HS-5 (cell line): ENCODE data around the gene YLPM1.

Experiments used
- DNase-seq: peaks from one replicate; pipeline ENCODE4 v3.0.0-alpha.2; 2012; ENCODE audit warnings: low read depth

Gene YLPM1

DNA sequence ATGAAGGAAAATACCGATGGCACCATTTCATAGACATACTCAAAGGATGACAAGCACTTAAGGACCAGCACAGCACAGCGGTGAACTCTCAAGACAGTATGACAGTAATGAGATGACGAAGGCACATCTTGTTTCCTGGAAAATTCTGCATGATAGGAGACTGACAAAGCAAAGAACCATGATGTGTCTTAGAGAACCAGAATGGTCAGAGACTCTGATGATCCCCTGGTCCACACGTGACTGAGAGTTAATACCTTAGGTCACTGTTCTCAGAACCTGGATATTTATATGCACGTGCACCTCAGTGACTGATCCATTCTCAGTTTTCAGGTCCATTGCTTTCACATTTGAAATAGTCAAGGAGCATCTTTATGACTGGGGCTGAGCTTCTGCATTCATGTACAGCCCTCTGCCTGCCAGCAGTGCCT lies 77.5 kb downstream of the YLPM1 start:
- DNase-seq, result no peak

DNA sequence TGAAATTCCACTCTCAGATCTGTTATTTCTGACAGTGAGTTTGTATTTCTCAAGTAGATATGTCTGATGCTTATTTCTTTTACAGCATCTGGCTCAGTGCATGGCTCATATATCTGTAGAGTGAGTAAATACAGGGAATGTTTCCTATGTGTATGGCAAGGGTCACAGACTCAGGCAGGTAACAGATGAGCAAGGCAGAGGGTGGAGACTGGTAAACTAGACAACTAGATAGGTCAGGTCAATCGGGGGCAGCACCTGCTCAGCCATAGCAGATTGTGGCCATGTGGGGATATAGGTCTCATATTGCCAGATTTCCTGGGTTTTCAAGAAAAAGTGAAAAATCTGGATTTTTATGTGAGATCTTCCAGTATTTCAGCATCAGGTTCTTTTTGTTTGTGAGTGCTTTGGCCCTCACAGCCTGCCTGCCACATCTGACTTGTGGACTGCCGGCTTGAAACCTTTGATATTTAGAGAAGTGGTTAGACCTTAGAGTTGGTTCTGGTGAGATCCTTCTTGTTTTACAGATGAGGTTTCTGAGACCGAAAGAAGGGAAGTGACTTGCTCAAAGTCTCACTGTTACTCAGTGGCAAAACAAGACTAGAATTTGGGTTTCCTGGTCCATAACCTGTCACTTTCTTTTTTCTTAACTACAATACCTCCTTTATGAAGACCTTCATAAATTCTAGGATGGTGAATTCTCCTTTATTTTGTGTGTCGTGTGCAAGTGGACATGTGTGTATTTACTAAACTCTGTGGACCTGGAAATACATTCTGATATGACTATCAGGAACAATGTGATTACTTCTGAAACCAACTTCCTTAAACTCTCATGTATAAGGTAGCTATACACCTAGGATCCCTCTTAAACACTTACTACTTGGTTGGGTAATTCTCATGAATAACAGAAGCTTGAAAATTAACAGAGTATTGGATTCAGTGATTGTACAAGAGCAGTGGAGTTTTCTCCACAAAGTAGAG lies 78.4 kb downstream of the YLPM1 start:
- no peak for DNase-seq

DNA sequence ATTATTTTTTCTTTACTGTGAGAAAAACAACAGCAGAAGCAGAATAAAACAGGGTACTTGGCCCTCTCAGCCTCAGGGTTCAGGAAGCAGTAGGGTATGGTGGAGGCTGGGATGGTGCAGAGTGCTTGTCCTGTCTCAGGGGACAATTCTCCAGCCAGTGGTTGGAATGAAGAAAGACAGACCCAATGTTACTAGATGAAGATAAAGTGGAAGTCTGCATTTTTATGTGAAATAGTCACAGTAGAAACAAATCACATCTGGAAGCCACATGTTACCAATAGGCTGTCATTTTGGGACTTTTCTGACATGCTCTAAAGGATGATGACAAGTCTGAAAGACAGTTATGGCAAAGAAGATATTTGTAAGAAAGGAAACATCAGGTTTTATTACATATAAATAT lies 80.5 kb downstream of the YLPM1 start:
- DNase-seq, result peak; percentile 60

DNA sequence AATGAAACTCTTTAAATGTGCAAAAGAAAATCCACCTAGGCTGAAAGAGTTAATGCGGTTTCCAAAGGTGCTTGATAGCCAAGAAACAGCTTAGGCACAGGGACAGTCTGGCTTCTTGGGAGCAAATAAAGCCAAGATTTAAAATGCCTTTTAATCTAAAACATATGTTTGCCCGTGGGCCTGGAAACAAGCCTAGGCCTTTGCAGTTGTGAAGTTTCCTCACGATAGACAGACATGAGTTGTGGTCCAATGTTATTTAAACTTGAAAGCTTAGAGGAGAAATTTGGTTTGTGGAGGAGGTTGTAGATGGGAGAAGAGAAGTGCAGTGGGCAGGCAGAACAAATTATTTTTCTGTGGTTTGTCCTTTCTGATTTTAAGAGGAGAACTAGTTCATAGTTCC lies 83.1 kb downstream of the YLPM1 start:
- no peak for DNase-seq

DNA sequence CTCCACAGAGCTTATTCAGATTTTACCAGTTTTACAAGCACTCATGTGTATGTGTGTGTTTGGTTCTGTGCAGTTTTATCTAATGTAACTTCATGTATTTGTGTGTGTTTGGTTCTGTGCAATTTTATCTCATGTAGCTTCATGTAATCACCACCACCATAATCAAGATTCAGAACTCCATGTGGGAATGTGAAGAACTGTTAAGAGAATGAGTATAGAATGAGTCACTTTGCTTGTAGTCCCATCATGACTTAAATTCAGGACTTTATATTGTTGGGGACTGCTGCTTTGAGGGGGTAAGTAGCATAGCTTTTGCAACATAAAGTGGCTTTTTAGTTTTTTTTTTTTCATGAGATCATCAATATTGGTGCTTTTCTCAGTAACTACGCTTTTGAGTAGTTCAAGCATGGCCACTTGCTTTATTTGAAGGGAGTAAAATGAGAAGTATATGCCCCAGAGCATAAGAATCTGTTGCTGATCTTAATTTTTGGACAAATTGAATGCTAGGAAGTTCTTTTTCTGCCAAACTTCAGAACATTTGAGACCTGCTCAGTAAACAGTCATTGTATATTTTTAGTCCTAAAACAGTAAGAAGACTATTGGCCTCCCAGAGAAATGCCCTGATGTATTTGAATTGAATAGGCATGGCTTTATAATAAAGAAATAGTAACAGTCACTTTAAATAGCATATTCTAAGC lies 84.0 kb downstream of the YLPM1 start:
- DNase-seq, result peak; percentile 37

DNA sequence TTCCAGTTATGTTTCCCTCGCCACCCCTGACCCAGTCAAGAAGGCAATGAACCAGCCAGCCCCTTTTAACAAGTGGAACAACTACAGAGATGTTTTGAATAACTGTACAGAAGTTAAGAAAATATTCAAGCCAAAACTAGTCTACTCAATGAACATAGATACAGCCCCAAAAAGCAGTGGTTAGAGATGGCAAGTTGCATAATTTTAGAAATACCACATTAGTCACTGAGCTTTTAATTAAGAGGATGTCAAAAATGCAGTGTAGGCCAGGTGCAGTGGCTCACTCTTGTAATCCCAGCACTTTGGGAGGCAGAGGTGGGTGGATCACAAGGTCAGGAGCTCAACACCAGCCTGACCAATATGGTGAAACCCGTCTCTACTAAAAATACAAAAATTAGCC lies 85.7 kb downstream of the YLPM1 start:
- no peak for DNase-seq

DNA sequence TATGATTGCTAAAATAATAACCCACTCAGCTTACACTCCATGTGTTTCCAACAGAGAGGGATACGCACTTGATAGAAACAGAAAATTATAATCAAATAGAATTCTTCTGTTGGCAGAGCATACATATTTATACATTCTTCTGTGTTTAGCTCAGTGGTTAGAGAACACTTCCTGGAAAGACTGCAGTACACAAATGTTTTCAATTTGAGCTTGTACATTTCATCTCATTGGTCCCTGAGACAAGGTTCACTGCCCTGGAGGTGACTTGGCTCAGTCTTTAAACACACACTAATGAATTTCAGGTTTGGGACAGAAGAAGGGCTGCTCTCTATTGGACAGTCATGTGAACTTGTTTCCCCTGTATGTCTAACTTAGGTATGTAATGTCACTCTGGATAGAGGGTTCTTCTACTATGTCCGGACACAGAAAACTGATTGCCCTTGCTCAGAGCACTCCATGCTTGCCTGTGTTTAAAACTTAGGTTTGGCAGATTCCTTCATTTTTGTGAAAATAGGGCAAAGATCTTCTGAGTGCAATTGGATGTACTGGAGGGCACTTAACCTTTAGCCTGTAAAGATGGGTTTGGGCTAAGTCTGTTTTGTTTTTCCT lies 89.9 kb downstream of the YLPM1 start:
- DNase-seq, result peak; percentile 51

DNA sequence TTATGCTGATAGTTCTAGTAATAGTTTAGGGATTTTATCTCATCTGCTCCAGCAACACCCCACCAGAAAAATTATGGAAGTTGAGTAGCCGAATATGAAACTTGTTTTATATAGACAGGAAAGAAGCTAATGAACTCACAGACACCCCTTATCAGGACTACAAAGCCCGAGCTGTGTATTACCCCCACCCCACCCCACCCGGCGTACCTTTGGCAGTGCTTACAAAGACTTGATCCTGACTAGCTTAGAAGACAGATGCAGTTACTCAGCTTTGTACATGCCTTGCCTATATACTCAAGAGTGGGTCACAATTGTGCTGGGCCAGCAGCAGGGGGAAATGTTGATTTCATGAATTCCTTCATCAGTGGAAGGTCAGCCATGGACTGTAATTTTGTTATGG lies 90.5 kb downstream of the YLPM1 start:
- no peak for DNase-seq

DNA sequence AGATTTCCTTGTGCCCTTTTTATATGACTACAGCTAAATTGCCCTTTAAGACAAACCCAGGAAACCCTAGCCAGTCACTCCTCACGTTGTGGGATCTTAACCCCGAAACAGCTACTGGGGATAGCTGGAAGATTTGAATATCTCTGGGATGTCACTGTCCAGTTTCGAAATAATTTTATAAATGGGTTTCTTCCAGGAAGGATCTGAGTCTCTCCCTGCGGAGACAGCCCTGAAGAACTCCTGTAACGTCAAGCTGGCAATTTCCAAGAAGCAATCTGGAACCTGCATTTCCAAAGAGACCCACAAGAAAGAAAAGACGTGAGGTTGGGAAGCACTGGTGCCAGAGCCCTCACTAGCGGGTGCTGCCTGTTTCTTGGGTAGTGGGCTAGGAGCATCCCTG lies 91.9 kb downstream of the YLPM1 start:
- DNase-seq, result no peak

DNA sequence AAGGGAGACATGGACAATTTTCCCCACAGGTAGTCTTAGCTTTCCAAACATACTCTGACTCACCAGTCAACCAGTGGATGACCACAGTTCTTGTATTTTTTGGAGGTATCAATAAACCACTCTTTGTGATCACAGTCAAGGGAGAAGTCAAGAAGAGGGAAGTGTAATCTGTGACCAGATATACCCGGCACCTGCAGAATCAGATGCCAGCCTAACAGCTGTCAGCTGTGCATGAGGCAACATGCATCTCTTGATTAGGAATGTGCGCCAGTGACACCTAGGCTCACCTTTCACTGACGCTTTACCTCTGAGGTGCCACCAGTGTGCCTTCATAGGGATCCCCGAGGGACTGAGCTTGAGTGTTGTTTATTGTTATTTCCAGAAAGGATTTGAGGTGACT lies 92.8 kb downstream of the YLPM1 start:
- DNase-seq, result no peak

DNA sequence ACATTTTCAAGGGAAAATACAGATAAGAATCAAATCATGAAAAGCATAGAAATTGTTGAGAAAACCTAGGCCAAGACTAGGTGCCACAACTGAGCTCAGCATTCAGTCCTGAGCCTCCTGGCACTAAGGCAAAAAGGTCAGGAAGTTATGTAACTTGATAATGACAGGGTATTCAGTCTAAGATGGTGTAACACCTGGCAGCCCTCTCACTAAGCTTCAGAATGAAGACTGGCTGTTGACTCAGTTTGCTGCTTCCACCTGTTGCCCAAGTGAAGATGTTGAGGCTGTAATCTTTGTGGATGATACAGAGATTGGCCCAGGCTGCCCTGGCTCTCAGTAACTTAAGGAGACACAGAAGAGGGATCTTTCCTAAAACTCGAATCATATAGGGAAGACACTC lies 93.2 kb downstream of the YLPM1 start:
- DNase-seq, result no peak

DNA sequence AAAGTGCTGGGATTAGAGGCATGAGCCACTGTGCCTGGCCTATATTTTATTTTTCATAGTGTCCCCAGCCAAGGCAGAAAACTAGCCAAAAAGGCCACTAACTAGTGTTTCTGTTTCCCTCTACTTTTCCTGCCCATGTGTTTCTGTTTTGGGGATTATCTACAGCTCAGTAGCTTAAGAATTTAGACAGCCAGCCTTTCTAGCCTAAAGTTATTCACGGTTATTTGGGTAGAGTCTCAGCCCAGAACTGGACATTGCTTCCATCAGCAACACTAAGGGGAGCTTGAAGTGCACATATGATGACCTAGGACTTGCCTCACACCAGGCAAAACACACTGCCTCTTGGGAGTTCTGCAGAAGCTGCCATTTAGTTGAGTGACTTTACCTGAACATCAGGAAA lies 94.9 kb downstream of the YLPM1 start:
- no peak for DNase-seq

DNA sequence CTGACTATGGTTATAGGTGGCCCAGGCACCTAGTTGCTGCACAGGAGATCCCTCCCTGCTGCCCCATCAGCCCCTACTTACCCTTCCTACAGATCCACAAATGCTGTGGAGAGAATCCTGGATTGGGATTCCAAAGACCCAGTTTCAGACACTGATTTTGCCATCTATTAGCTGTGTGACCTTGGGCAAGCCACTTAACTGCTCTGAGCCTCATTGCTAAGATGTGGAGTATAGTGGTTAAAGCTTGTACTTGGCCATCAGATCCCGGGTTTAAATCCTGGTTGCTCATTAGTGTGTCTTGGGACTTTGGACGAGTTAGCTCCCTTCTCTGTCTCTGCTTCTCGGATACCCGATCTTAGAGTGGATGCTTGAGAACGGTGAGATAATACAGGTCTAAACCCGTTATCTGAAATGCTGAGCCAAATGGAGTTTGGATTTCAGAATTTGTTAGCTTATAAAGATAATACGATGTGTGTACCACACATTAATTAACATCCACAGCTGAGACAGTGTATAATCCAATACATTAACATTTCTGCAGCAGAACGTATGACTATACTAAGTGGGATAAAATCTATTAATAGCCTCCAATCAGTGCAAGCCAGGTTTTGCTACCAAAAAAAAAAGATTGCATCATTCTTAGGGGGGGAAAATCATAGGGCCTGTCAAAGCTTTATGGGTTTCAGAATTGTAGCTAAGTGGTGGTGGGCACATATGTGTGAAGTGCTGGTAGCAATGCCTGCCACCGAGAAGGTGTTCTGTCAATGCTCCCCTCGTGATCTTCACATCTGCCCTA lies 96.8 kb downstream of the YLPM1 start:
- DNase-seq, result no peak

DNA sequence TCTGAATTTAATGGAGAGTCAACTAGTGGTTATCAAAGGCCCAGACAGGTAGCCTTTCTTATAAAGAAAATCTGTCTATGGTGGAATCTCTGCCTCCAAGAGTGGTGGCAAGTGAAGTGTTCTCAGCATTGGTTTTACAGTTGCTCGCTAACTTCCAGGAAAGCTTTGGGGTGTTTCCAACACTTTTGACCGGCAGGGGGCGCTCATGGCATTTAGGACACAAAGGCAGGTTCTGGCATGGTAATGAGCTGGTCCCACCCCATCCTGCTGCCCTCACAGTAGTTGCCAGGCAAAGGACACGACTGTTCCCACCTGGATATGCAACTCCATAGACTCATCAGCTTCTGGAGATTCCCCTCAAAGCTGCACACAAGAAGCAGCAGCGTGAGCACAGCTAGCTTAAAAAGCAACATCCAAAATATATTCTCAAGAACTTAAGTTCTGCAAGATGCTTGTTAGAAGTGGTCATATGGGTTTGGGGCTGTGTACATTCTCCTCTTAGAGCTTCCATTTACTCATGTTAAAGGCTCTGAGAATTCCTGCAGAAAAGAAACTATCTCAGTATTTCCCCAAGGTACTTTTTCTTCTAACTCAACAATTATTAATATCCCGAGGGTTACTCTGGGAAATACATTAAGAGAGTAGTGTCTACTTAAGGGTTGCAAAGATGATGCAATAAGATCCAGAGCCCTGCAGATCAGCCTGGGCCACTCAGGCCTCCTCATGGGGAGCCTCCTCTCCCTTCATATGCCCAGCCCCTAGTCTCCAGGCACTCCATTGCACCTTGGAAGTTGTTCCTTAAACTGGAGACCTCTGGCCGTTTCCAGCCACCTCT lies 98.0 kb downstream of the YLPM1 start:
- DNase-seq, result no peak

DNA sequence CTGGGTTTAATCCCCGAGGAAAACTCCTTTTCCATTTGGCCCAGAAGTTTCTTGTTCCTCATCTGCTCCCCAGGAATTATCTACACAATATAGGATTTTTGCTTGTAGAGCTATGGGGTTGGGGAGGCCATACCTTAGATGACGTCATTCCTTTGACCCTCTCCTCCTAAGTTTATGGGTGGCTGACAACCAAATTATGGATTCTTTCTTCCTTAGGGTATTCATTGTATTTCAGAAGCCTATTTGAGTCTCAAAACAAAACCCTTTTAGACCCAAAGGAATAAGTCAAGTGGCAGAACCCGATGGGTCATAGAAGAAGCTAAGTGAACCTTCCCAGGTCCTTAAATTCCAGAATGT lies 98.6 kb downstream of the YLPM1 start:
- no peak for DNase-seq

DNA sequence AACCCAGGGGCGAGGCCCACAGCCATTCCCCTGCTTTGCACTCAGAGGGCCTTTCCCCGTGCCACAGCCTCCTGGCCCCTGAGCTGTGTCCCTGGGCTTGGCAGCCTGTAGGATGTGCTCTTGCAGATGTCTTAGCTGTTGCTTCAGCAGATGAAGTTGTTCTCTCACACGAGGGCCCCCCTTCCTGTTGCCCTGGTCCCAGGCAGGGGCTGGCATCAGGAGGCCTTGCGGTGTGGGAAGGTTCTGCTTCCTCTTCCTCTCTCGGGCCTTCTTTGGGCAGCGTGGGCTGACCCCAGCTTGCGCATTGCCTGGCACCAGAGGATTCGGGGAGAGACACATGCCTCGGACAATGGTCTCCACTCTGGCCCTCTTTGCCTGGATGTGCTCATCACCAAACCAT lies 100.2 kb downstream of the YLPM1 start:
- DNase-seq, result no peak

DNA sequence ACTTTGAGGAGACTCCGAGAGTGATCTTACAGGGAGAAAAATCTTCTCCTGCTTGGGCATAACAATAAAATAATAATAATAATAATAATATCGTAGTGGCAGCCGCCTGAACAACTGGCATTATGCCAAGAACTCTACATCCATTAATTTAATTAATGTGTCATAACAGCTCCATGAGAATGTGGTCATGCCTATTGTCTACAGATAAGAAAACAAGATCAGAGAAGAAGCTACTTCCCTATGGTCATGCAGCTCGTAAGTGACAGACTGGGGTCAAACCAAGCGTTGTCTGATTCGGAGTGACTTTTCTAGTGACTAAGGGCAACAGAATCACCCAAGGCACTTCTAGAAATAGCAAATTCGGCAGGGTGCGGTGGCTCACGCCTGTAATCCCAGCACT lies 101.1 kb downstream of the YLPM1 start:
- no peak for DNase-seq

DNA sequence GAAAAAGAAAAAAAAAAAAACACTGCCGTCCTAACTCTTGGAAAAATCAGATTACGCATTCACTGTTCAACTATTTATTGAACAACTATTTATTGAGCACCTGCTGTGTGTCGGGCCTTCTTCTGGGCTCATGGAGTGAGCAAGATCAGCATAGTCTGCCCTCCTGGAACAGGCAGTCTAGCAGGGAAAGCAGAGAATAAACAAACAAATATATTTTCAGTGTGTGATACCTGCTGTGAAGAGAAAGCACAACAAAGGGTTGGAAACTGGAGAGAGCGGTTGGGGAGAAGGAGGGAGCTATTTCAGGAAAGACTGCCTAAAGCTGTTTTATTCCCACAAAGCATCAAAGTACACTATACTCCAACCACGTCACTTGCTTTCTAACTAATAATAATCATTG lies 102.0 kb downstream of the YLPM1 start:
- DNase-seq, result no peak

DNA sequence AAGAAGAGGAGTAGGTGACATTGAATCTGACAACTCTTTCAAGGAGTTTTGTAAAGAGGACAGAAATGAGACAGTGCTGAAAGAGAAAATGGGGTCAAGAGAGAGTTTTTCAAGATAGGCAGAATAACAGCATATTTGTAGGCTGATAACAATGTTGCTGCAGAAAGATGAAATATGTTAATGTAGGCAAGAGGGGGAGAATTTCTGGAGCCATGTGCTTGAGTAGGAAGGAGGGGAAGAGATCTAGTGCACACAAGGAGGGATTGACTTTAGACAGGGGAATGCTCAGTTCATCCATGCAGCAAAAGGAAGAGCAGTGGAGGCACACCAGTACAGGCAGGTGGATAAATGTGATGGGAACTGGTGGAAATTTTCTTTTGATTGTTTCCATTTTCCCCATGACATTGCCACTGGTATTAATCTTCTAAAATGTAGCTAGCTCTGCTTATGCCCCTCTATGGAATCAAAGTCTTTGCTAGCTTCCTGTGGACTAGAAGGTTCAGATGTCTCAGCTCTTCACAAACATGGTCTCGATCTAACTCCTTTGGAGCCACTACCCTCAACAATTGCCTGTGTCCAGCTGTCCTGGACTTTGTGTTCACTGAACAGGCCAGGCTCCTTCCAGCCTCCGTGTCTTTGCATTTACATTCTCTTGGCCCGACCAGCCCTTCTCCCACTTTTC lies 103.7 kb downstream of the YLPM1 start:
- DNase-seq, result no peak

DNA sequence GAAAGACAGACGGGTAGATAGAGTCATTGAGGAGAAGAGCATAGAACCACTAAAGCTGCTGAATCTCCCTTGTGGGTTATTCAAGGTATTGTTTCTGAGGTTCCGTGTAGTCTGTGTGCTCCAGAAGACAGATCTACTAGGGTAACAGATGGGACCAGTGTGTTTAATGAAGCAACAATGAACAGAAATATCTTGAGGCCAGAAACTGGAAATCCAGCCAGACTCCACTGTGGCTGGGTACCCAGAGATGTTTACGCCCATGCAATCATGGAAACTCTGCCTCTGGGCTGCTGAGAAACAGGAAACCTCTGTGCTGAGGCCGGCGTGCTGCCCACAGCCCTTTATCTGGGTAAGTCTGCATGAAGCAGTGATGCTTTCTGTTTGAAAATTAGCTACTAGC lies 104.6 kb downstream of the YLPM1 start:
- no peak for DNase-seq

DNA sequence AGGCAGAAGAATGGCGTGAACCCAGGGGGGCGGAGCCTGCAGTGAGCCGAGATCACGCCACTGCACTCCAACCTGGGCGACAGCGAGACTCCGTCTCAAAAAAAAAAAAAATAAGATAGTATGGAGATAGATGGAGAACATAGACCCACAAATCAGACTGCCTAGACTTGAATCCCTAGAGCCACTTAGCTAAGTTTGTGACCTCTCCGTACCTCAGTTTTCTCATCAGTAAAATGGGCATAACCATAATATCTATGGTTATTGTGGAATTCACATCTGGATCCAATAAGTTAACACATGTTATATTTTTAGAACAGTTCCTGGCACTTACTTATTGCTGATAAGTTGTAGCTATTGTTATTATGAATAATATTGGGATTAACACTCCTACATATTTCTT lies 105.6 kb downstream of the YLPM1 start:
- DNase-seq, result no peak
